ENCODE data around the gene CYTH4.

- TF ChIP-seq CTCF (IDR thresholded peaks at IDR 0.05) (no peak), POLR2A (IDR thresholded peaks at IDR 0.05) (no peak)
These were observed 62.6 kb downstream of the CYTH4 start for GRCh38 chr22:37344735-37345449.
